ENCODE measurements around the gene CLIP1. TPM values are rescaled to one million over a fixed set of nuclear protein-coding genes. Genes with fewer than 3 reads are reported as not detected.
"Not testable (repeated sequence)": the region's sequence is repeated elsewhere in the genome, so short reads cannot be mapped to it uniquely, and the experiment has no call there.

Gene CLIP1
- total RNA-seq, 2 donors from 2014 or later, result 35.4 to 65.8 TPM

DNA sequence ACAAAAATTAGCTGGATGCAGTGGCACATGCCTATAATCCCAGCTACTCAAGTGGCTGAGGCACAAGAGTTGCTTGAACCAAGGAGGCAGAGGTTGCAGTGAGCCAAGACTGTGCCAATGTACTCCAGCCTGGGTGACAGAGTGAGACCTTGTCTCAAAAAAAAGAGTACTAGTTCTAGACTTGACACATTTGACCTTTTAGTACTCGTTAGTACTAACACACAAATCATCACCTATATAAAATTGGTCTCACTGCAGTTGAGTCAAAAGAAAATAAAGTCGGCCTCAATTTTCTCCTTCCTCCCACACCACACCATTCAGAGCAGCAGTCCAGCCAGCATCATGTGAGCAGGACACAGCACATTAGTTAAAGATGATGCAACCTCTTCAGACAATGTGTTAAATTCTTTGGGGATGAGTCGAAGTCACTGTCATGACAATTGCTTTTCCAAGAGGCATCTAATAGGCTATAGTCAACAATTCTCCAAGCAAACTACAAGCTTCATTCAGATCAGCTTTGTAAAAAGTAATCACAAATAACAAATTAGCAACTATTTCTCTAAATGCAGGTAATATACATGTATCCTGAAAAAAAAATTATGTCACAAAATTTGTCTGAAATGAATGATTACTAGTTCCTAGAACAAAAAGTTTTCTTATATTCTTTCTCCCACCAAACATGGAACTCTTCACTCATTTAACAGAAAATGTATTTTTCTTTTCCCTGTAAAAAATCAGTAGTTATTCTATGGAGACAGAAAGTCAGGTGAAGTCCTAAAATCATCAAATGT is 55.6 kb downstream of the CLIP1 start:
- Histone ChIP-seq H3K9me3 (no peaks in the 10 kb centered on the region), H3K27ac (peak overlapping the region; percentile 44), H3K9ac (ENCODE audit: low read depth in 2 of 2, low read length in 2 of 2) (no peak overlapping the region), H3K36me3 (no peaks in the 10 kb centered on the region), H3K27me3 (no peaks in the 10 kb centered on the region), H3K4me3 (no peak overlapping the region), H3K4me1 (peaks cover 5% of the 10 kb centered on the region)
- no peak for DNase-seq
- TF ChIP-seq, protein P1, sequence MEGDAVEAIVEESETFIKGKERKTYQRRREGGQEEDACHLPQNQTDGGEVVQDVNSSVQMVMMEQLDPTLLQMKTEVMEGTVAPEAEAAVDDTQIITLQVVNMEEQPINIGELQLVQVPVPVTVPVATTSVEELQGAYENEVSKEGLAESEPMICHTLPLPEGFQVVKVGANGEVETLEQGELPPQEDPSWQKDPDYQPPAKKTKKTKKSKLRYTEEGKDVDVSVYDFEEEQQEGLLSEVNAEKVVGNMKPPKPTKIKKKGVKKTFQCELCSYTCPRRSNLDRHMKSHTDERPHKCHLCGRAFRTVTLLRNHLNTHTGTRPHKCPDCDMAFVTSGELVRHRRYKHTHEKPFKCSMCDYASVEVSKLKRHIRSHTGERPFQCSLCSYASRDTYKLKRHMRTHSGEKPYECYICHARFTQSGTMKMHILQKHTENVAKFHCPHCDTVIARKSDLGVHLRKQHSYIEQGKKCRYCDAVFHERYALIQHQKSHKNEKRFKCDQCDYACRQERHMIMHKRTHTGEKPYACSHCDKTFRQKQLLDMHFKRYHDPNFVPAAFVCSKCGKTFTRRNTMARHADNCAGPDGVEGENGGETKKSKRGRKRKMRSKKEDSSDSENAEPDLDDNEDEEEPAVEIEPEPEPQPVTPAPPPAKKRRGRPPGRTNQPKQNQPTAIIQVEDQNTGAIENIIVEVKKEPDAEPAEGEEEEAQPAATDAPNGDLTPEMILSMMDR (IDR thresholded peaks at IDR 0.05), result no peak
- intact Hi-C loops (cut with DNase I), result no loop called here

- DNase-seq; H3K9me3 ChIP-seq; intact Hi-C loops (cut with DNase I); H3K36me3 ChIP-seq; H3K27ac ChIP-seq; H3K9ac ChIP-seq (ENCODE audit: low read depth in 2 of 2, low read length in 2 of 2); H3K4me3 ChIP-seq; H3K4me1 ChIP-seq; H3K27me3 ChIP-seq: not testable (repeated sequence)
These were observed 57.2 kb downstream of the CLIP1 start for GRCh38 chr12:122365226-122365625.

- Histone ChIP-seq H3K9me3 (no peaks in the 10 kb centered on the region), H3K36me3 (peaks cover 8% of the 10 kb centered on the region), H3K4me3 (no peak overlapping the region), H3K27ac (no peak overlapping the region), H3K9ac (ENCODE audit: low read depth in 2 of 2, low read length in 2 of 2) (no peak overlapping the region), H3K27me3 (no peaks in the 10 kb centered on the region), H3K4me1 (peaks cover 5% of the 10 kb centered on the region)
- DNase-seq, result no peak
- TF ChIP-seq, protein P1 (IDR thresholded peaks at IDR 0.05), result no peak
- intact Hi-C loops (cut with DNase I), result no loop called here
These were observed 58.7 kb downstream of the CLIP1 start for GRCh38 chr12:122363782-122364181.

DNA sequence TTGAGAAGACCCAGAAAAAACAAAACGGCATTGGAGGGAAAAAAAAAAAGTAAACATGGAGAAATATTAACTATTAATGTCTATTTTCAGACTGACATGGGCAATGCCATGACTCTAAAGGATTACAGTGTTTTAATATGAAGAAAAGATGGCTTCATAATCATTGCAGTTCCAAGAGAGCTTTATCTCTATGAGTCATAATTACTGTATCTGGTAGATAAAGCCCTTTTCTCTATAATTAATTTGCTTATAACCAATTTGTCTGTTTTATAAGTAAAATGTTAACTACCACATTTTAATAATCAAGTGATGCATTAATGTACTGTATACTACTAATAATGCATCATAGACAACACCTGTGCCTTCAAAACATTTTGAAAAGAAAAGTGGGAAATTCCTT is 59.7 kb downstream of the CLIP1 start:
- Histone ChIP-seq H3K9me3 (no peaks in the 10 kb centered on the region), H3K4me1 (peaks cover 1% of the 10 kb centered on the region), H3K27ac (no peak overlapping the region), H3K27me3 (no peaks in the 10 kb centered on the region), H3K4me3 (no peak overlapping the region), H3K9ac (ENCODE audit: low read depth in 2 of 2, low read length in 2 of 2) (no peak overlapping the region), H3K36me3 (peaks cover 8% of the 10 kb centered on the region)
- intact Hi-C loops (cut with DNase I), result no loop called here
- TF ChIP-seq, protein P1 (IDR thresholded peaks at IDR 0.05), result no peak
- no peak for DNase-seq

GRCh38 chr12:122358403-122358802 is 64.1 kb downstream of the CLIP1 start:
- H3K36me3 ChIP-seq, result peaks cover 12% of the 10 kb centered on the region
- H3K27ac ChIP-seq, DNase-seq: not testable (repeated sequence)

GRCh38 chr12:122357536-122357935 is 64.9 kb downstream of the CLIP1 start:
- H3K27ac ChIP-seq; H3K4me3 ChIP-seq; H3K4me1 ChIP-seq; H3K9ac ChIP-seq (ENCODE audit: low read depth in 2 of 2, low read length in 2 of 2); DNase-seq; H3K27me3 ChIP-seq; intact Hi-C loops (cut with DNase I); H3K9me3 ChIP-seq: not testable (repeated sequence)
- peaks cover 18% of the 10 kb centered on the region for H3K36me3 ChIP-seq

More at GRCh38 chr12:122358403-122358802, 64.1 kb downstream of the CLIP1 start:
- H3K4me3 ChIP-seq; H3K9me3 ChIP-seq; H3K4me1 ChIP-seq; intact Hi-C loops (cut with DNase I); H3K27me3 ChIP-seq; H3K9ac ChIP-seq (ENCODE audit: low read depth in 2 of 2, low read length in 2 of 2): not testable (repeated sequence)

GRCh38 chr12:122356991-122357390 is 65.5 kb downstream of the CLIP1 start:
- DNase-seq; H3K4me3 ChIP-seq; H3K4me1 ChIP-seq; H3K9ac ChIP-seq (ENCODE audit: low read depth in 2 of 2, low read length in 2 of 2); H3K27ac ChIP-seq; intact Hi-C loops (cut with DNase I); H3K9me3 ChIP-seq; H3K27me3 ChIP-seq: not testable (repeated sequence)
- peaks cover 18% of the 10 kb centered on the region for H3K36me3 ChIP-seq
